HG02759 (cell line): ENCODE measurements around the gene CPN2.

Experiments used
- ATAC-seq: cut with Tn5 transposase; IDR thresholded peaks from one replicate; pipeline ENCODE4 v1.9.1; 2021; ENCODE audit warnings: mild to moderate bottlenecking, moderate library complexity; ENCODE audit not compliant: unreplicated experiment

CPN2 gene

DNA sequence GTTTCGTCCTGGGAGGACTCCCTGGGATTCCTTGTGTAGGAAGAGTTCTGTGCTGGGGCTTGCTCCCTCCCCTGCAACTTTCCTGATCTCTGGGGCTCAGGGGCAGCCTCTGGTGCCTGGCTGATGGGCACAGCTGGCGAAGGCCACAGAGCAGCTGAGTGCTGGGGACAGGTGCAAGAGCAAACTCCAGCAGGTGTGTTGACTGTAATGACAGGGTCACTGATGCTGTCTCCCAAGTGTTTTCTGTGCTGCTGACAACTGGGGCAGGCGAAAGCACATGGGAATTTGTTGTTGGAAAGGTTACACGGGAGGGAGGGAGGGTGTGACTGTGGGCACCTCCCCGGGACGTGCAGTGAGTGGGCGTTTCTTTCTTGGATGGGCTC, 21.6 kb downstream of the CPN2 start:
- ATAC-seq: no peak

DNA sequence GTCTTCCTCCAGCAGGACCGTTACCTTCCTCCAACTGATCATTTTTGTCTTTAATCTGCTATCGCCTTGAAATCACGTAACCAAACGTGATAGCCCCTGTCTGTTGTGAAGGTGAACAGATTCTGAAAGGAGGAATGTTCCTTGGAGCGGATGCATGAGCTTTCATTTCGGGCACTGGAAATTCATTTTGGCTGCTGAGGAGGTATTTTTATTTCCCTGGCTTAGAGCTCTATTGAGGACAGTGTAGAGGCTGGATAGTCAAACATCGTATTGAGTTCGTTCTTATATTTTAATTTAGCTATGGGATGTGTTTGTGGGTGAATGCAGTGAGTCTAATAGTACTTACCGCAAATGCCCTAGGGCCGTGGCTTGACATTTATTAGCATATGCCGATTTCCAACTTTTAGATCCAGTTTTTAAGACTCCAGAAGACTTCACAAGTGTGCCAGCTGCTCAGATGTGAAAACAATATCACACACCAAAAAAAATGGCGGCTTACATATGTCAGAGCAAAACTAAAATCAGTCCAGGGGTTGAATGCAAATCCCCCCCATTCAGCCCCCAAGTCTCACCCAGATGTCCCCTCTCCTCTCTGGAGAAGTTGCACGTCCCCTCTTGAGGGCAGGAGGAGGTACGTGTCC, 22.1 kb downstream of the CPN2 start:
- no peak for ATAC-seq

DNA sequence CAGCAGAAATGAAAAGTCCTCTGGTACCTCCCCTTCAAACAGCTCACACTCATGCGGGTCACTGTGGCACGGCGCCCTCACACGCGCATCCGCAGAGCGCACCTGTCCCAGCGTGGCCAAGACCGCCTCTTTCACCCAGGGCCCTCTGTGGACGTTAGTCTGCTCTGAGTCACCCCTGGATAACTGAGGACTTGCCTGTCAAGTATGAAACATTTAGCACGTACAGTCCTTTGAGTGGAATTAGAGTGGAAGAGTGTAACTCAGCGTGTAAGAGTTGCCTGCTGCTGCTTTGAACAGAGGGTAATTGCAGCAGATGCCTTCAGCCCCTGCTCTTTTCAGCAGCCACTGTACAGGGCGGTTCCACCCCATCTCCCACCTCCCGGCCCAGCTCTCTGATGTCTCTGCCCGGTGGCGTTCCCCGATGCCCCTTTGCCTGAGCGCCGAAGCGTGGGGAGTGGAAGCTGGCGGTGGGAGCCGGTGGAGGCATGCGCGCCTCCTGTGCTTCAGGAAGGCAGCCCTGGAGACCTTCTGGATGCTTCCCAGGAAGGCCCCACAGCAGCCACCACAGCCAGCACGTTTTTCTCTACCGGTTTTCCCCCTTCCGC, 23.0 kb downstream of the CPN2 start:
- no peak for ATAC-seq

DNA sequence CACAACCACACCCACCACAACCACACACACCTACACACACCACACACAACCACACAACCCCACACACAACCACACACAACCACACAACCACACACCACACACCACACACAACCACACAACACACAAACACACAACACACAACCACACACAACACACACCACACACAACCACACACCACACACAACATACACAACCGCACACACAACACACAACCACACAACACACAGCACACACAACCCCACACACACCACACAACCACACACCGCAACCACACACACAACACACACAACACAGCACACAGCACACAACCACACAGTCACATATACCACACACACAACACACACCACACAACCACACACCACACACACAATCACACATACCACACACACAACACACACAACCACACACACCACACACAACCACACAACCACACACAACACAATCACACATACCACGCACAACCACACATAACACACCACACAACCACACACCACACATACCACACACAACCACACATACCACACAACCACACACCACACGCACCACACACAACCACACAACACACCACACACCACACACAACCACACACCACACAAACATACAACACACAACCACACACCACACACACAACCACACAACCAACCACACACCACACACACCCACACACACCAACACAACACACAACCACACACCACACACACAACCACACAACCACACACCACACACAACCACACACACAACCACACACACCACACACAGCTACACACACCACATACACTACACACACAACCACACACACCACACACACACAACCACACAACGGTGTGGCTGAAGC, 23.7 kb downstream of the CPN2 start:
- no peak for ATAC-seq

DNA sequence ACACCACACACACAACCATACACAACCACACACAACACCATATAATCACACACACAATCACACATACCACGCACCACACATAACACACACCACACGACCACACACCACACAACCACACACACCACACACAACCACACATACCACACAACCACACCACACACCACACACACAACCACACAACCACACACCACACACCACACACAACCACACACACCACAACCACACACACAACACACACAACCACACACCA, 24.2 kb downstream of the CPN2 start:
- no peak for ATAC-seq

DNA sequence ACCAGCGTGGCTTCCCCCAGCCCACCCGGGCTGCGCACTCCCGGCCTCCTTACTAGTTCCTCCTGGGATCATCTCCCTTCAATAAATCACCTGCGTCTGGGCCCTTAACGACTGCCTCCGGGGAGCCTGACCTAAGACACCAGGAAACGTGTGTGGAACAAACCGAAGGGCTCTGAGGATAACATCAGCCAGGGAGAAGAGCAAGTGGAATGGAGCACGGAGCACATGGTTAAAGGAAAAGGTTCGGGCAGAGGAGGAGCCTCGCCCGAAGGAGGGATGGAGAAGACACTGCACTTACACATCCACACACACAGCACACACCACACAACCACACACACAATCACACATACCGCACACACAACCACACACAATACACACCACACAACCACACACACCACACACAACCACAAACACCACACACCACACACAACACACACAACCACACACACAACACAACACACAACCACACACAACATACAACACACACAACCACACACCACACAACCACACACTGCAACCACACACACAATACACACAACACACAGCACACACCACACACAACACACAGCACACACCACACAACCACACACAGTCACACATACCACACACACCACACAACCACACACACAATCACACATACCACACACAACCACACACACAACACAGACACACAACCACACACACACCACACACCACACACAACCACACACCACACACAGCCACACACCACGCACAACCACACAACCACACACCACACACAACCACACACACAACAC, 24.7 kb downstream of the CPN2 start:
- no peak for ATAC-seq

DNA sequence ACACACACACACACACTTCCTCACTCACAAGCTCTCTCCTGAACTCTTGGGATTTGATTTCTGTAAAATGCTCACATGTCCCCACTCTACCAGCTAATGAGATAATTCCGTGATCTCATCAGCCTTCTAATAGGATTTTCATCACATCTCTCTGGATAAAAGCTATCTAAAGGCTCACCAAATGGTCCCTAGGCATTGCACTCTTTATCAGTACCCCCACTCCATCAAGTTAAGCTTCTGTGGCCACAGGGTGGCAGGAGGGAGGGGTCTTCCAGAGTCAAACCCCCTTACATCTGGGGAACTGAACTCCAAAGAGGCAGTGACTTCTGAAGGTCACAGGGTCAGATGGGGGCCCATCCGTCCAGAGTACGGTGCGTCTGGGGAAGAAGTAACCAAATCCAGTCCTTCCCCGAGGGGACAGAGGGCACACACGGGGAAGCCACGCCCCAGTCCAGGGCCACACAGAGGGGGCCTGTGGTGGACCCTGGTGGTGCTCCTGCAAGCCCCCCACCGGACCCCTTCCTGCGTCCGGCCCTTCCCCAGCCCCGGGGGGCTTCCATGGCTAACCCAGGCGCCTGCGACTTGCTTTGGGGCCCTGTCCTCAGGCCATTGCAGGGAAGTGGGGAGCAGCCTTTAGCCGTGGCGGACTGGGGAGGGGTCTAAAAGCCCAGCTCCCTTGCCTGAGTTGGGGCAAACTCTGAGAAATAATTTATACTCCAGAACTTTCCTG, 25.5 kb downstream of the CPN2 start:
- no peak for ATAC-seq

DNA sequence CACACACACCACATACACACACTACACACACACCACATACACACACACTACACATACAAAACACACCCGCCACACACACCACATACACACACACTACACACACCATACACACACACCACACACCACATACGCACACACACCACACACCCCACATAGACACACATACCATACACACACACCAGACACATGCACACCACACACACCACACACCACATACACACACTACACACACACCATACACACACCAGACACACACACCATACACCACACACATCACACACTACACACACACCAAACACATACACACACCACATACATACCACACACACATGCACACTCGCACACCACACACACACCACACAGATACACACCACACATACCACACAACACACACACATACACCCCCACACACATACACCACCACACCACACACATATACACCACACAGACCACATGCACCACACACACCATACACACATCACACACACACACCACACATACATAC, 26.3 kb downstream of the CPN2 start:
- no peak for ATAC-seq

DNA sequence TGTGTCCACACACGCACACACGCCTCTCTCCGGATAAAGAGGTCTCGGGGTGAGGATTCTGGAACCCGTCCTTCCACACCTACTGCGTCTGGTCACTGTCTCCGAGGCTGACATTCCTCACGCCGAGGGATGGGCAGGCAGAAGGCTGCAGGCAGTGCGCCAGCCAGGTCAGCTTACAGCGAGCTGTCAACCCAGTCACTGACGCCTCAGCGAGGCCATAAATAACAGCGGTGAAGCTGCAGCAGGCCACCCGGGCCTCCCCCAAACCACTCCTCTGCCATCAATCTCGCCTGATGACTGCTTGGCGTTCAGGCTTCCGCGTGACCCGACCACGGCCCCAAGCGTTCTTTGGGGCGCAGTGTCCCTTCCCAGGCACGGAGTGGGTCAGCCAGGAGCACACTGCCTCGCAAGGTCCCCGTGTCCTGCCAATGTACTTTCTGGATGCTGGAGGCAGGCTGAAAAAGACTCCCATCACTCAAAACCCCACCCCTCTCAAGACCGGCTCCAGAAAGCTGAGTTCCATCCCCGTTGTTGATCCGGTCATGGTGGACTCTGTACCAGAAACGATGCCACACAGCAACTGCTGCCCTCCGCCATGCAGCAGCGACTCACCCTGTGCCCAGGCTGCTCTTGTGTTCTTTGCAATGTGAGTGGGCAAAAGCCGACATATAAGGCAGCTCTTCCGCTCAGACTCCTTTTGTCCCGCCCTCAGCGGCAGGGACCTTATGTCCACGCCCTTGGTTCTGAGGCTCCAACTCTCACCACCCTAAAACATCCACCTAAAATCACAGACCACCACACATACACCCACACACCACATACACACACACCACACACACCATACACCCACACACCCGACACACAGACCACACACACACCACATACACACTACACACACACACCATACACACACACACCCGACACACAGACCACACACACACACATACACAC, 27.1 kb downstream of the CPN2 start:
- peak; percentile 77 for ATAC-seq

DNA sequence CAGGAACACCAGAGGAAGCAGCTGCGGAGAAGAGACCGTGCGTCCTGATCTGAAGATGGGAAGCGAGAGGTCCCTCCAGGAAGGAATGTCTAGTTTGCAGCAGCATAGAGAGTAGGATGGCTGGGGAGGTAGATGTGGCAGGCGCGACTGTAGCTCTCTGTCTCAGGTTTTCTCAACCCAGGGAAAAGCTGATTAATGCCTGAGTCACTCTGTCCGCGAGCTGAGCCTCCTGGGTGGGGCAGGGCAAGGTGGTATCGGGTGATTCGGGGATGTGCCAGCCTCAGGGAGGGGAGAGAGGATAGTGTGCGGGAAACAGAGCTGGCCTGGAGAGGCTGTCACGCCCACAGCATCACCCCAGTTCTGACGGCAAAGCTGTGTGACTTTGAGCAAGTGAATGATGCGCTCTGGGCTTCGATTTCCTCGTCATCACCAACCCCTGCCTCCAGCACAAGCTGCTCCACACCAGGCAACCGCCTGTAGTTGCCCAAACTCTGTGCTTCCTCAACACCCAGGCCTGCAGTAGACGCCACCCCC, 28.4 kb downstream of the CPN2 start:
- ATAC-seq: no peak

DNA sequence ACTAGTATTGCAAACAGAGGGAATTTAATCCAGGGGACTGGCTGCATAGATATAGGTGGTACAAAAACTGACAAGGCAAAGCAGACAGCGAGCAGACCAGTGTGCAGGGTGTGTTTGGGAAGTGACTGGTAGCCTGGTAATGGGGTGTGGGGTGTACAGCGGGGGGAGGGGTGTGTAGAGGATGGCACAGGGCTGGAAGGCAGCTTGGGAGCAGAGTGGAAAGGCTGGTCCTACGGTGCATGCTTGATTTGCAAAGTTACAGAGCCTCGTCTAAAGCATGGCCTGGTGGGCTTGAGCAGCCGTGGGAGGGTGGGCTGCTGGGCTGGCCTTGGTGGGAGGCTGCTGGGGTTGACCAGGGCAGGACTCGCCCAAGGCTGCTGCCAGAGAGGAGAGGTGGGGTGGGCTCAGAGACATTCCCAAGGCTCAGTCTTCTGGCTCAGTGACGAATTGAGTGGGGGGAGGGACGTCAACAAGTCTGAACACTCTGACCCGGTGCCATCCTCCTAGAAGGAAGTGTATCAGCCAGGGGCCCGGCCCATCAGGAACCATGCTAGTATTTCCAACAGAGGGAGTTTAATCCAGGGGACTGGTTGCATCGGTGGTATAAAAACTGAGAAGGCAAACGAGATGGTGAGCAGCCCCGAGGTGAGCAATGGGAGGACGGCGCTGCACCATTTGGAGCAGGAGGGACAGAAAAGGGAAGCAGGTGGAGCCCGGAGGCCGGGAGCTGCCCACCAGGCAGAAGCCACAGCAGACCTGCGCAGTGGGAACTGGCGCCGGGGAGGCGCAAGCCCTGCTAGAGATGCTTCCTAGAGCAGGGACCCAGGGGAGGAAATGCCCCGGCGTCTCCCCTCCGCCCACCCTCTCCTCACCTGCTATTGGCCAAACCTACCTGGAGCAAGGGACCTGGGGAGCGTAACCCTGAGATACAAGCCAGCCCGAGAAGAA, 29.2 kb downstream of the CPN2 start:
- ATAC-seq: no peak

DNA sequence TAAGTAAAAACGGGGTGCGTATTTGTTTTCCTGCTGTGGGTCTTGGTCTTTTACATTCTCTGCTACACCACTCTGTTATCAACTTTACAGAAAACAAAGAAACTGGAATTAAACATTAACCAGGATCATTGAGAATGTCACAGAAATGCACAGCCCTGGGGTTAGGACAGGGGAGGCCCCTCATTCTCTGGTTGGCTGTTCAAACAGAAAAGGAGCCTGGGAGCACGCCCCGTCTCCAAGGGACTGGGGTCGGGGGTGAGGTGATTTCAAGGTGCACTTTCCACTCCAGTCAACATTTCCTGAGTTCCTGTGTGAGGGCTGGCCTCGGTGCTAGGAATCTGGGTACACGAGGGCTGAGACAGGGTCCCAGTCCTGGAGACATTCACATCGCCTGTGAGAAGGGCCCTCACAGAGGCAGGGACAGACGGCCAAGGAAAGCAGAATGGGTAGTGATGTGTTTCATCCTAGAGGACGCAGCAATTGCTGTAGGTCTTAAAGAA, 30.3 kb downstream of the CPN2 start:
- ATAC-seq: no peak

DNA sequence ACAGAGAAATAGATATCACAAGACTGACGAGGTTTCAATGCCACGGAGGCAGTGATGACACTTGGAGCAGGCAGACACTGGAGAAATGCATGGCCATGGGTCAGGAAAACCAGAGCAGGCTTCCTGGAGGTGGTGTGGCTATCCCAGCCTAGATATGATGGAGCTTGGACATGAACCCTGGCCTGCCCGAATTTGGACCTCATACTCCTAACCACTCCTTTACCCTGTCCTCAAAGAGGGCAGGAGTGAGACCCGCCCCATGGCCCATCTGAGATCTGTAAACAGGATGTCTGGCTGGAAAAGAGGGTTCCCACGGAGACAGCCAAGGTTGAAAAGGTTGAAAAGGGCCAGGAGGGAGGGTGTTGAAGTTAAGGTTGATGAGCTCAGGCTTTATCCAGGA, 31.0 kb downstream of the CPN2 start:
- ATAC-seq: no peak

DNA sequence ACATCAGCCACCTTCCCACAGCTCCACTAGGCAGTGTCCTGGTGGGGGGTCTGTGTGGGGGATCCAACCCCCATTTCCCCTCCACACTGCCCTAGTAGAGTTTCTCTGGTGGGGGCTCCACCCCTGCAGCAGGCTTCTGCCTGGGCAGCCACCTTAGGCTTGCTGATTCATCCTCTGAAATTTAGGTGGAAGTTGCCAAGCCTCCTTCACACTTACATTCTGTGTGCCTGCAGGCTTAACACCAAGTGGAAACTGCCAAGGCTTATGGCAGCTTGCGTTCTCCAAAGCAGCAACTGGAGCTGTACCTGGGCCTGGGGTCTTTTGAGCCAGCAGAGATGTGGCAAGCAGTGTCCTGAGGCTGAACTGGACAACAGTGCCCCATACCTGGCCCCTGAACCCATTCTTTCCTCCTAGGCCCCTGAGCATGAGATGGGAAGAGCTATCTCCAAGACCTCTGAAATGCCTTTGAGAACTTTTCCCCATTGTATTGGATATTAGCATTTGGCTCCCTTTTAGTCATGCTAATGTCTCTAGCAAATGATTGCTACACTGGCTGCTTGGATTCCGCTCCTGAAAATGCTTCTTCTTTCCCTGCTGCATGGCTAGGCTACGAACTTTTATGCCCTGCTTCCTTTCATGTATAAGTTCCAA, 32.5 kb downstream of the CPN2 start:
- no peak for ATAC-seq

DNA sequence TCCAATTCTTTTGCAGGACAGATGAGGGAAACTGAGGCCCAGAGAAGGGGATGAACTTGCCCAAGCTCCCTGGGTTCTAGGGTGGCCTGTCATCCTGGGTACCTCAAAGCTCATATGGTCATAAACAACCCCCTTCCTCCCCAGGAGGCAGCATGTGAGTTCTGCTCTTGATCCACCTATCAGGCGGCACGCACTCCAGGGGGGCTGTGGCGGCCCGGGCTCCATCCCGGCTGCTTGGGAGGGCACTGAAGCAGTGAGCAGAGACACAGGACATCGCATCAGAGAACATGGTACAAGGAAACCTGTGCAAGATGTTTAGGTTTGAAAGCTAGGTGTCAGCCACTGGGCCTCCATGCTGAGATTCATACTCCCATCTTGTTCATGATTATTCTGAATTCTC, 34.2 kb downstream of the CPN2 start:
- ATAC-seq: no peak

DNA sequence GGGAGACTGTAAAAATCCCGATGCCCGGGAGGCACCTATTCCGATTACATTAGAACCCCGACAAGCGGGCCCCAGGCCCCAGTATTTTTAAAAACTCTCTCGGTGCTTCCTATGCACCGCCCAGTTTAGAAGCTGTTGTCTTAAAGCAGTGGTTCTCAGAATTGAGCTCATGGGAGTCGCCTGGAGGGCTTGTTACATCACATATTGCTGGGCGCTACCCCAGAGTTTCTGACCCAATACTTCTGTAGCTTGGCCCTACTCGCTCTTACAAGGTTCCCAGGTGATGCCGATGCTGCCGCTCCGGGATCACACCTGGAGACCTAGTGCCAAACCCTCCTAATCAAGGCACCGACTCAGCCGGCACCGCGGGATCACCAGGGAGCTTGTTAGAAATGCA, 35.2 kb downstream of the CPN2 start:
- peak; percentile 16 for ATAC-seq

DNA sequence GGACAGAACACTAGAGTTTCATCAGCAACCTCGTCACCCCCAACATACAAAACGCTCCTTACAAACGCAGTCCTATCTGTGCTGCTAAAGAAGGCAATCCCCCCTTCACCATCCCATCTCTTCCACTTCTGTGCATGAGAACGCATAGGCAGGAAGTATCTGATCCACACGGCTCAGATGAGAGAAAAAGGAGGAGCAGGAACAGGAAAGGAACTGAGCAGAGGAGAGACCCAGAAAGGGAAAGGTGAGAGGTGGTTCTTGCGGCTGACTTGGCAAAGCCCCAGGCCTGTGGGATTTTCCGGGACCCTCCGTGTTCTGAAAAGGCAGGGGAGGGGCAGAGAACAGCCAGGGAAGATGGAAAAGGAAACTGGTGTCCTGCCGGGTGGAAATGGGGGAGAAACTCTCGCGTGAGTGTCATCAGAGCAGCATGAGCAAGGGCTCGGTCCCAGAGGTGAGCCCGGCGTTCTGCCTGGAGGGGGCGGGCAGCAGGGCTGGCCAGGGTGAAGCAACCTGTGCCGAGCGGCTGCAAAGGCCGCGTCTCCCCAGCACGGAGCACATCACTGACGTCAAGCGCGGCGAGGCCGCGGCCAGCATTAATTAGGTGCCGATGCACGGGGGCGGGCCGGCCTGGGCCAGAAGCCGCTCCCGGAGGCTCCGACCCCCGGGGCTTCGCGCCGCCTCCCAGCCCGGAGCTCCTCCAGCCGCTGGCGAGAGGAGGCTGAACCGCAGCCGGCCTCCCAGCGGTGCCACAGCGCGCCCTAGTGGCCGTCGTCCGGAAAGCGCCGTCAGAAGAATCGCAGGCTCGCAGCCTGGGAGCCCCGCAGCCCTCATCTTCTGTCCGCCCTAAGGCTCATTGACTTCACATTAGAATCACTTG, 35.8 kb downstream of the CPN2 start:
- ATAC-seq: peak; percentile 90
